OCI-LY7 (cell line): ENCODE measurements around the gene CCDC201. TPM values are rescaled to one million over a fixed set of nuclear protein-coding genes. Genes with fewer than 3 reads are reported as not detected.
"Not testable (repeated sequence)": the region's sequence is repeated elsewhere in the genome, so short reads cannot be mapped to it uniquely, and the experiment has no call there.

ENCODE experiments used
- BruUV-seq: library from RNA; stranded (reverse); fragments of 400-500 nt; replicated peaks from 2 replicates; lab custom pipeline; 2021; lab: Mats Ljungman, UMichigan
- CTCF ChIA-PET: fragments of 300-600 bp; sonication (Branson Sonifier 250); formaldehyde crosslinking; loops from one replicate; lab custom pipeline; 2022; ENCODE audit warnings: antibody characterized with exemption; ENCODE audit not compliant: unreplicated experiment; lab: Charles Lee
- POLR2A ChIA-PET: fragments of 300-600 bp; sonication (Branson Sonifier 250); formaldehyde crosslinking; loops from one replicate; lab custom pipeline; 2022; ENCODE audit warnings: antibody characterized with exemption; lab: Charles Lee
- DNase-seq: peaks from one replicate; pipeline ENCODE4 v3.0.0-alpha.2; 2015; ENCODE audit warnings: low spot score
- H2AFZ ChIP-seq: fragments of 200-600 bp; sonication (generic), shearing (Covaris generic); 2 replicates; pipeline ENCODE4 v1.6.1; 2014; ENCODE audit warnings: mild to moderate bottlenecking, antibody characterized with exemption, low read length, moderate library complexity
- H3K27ac ChIP-seq: fragments of 200-600 bp; sonication (generic); 2 replicates; pipeline ENCODE4 v1.5.1; 2014; ENCODE audit warnings: mixed run types, low read depth, mild to moderate bottlenecking, moderate library complexity, low read length, inconsistent platforms; ENCODE audit not compliant: poor library complexity, severe bottlenecking
- H3K36me3 ChIP-seq: fragments of 200-600 bp; sonication (generic); 2 replicates; pipeline ENCODE4 v1.6.1; 2014; ENCODE audit warnings: mild to moderate bottlenecking, antibody characterized with exemption, low read length, moderate library complexity, mixed read lengths; ENCODE audit not compliant: insufficient read depth
- H3K4me1 ChIP-seq: fragments of 200-600 bp; sonication (generic); 2 replicates; pipeline ENCODE4 v1.5.1; 2014; ENCODE audit warnings: mild to moderate bottlenecking, low read length; ENCODE audit not compliant: insufficient read depth, poor library complexity, severe bottlenecking
- H3K4me2 ChIP-seq: fragments of 200-600 bp; sonication (generic); 2 replicates; pipeline ENCODE4 v1.6.1; 2014; ENCODE audit warnings: mild to moderate bottlenecking, low read length
- H3K4me3 ChIP-seq: fragments of 200-600 bp; sonication (generic); 2 replicates; pipeline ENCODE4 v1.5.1; 2014; ENCODE audit warnings: mild to moderate bottlenecking, low read depth, low read length; ENCODE audit not compliant: poor library complexity, severe bottlenecking
- H3K79me2 ChIP-seq: fragments of 200-600 bp; sonication (generic); 2 replicates; pipeline ENCODE4 v1.6.1; 2016; ENCODE audit warnings: low read depth, mild to moderate bottlenecking, low read length, moderate library complexity, mixed read lengths; ENCODE audit not compliant: insufficient read depth
- H3K9me2 ChIP-seq: fragments of 200-600 bp; sonication (generic); 2 replicates; pipeline ENCODE4 v1.6.1; 2016; ENCODE audit warnings: mild to moderate bottlenecking, low read length, mixed read lengths; ENCODE audit not compliant: insufficient read depth
- H3K9me3 ChIP-seq: fragments of 200-600 bp; sonication (generic); 2 replicates; pipeline ENCODE4 v1.6.1; 2014; ENCODE audit warnings: mild to moderate bottlenecking, mixed run types, low read length, mixed read lengths
- H4K20me1 ChIP-seq: fragments of 200-600 bp; sonication (generic); 2 replicates; pipeline ENCODE4 v1.6.1; 2014; ENCODE audit warnings: mild to moderate bottlenecking, antibody characterized with exemption, low read length, moderate library complexity, mixed read lengths; ENCODE audit not compliant: insufficient read depth
- intact Hi-C: fragments of 100-400 bp; cut with micrococcal nuclease; formaldehyde crosslinking; loops from one replicate; pipeline ENCODE4 v1.10.0; 2022; ENCODE audit not compliant: unreplicated experiment
- total RNA-seq, 2 experiments: library from RNA; depleted of rRNA in 1 of 2; stranded (reverse); fragments of >200 nt in 1 of 2; shearing (Covaris generic) in 1 of 2; gene quantifications; 2 replicates each; pipeline ENCODE4 v1.2.3, GENCODE V29; 2014 to 2022

CCDC201 gene
- total RNA-seq, 2 experiments from 2014 or later = not detected

DNA sequence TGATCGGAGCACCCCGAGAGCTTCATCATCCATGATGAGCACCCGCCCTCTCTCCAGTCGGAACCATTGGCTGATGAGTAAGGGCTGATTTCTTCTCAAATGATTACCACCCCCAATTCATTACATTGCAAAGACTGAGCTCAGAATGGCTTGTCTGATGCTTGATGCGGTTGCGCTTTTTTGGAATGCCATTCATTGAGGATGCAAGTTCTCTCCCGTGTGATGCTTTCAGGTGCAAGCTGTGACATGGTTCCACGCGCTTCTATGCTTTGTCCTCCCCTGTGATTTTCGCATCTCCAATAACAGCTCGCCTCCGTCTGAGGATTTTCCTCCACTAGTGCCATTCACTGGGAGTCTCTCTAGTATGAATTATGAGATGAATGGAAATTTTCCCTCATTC is 43.0 kb downstream of the CCDC201 start:
- H3K27ac ChIP-seq, H3K4me2 ChIP-seq, H2AFZ ChIP-seq, H3K9me2 ChIP-seq, BruUV-seq, H3K9me3 ChIP-seq, H4K20me1 ChIP-seq, H3K4me3 ChIP-seq, CTCF ChIA-PET, H3K4me1 ChIP-seq, H3K36me3 ChIP-seq, H3K79me2 ChIP-seq, intact Hi-C loops, DNase-seq, POLR2A ChIA-PET: not testable (repeated sequence)

- H3K9me3 ChIP-seq, H3K4me1 ChIP-seq, CTCF ChIA-PET, H3K9me2 ChIP-seq, H3K27ac ChIP-seq, DNase-seq, H3K4me3 ChIP-seq, H3K36me3 ChIP-seq, H2AFZ ChIP-seq, intact Hi-C loops, H3K4me2 ChIP-seq, BruUV-seq, H4K20me1 ChIP-seq, POLR2A ChIA-PET, H3K79me2 ChIP-seq: not testable (repeated sequence)
These were observed 45.2 kb downstream of the CCDC201 start for GRCh38 chr7:45827731-45828130.

GRCh38 chr7:45826550-45826949 is 46.3 kb downstream of the CCDC201 start:
- H3K4me3 ChIP-seq, H3K4me2 ChIP-seq, H3K9me2 ChIP-seq, BruUV-seq, H3K9me3 ChIP-seq, H4K20me1 ChIP-seq, H3K4me1 ChIP-seq, H3K36me3 ChIP-seq, H2AFZ ChIP-seq, CTCF ChIA-PET, POLR2A ChIA-PET, H3K27ac ChIP-seq, DNase-seq, intact Hi-C loops, H3K79me2 ChIP-seq: not testable (repeated sequence)

GRCh38 chr7:45818763-45819162 is 54.1 kb downstream of the CCDC201 start:
- H3K27ac ChIP-seq, H3K79me2 ChIP-seq, H3K9me2 ChIP-seq, H3K4me1 ChIP-seq, H3K9me3 ChIP-seq, H3K4me2 ChIP-seq, DNase-seq, CTCF ChIA-PET, H4K20me1 ChIP-seq, intact Hi-C loops, BruUV-seq, POLR2A ChIA-PET, H2AFZ ChIP-seq, H3K4me3 ChIP-seq, H3K36me3 ChIP-seq: not testable (repeated sequence)

- H3K9me3 ChIP-seq, H3K9me2 ChIP-seq, H3K36me3 ChIP-seq, POLR2A ChIA-PET, H3K4me1 ChIP-seq, DNase-seq, H3K79me2 ChIP-seq, H3K4me3 ChIP-seq, BruUV-seq, H4K20me1 ChIP-seq, CTCF ChIA-PET, H2AFZ ChIP-seq, H3K4me2 ChIP-seq, intact Hi-C loops, H3K27ac ChIP-seq: not testable (repeated sequence)
These were observed 55.0 kb downstream of the CCDC201 start for GRCh38 chr7:45817913-45818312.

DNA sequence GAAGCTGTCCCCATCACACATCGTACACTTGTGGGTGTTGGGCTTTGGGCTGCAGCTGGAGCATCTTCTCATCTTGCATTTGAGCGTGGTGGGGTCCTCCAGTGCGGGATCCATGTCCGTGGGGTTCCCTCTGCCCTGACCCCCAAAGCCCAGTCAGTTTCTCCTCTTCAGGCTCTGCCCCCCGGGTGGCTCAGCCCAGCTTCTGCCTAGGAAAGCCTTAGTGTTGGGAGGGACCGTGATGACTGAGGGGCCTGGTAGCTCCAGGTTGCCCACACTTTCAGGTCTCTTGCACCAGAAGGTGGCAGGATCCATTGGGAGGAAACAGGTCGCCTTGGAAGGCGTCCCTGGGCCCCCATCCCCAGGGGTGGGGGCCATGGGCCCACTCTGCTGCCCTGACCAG is 55.9 kb downstream of the CCDC201 start:
- H3K9me3 ChIP-seq, H3K9me2 ChIP-seq, H3K4me3 ChIP-seq, H3K4me2 ChIP-seq, H4K20me1 ChIP-seq, H3K4me1 ChIP-seq, BruUV-seq, H3K27ac ChIP-seq, H3K36me3 ChIP-seq, intact Hi-C loops, H2AFZ ChIP-seq, POLR2A ChIA-PET, H3K79me2 ChIP-seq, CTCF ChIA-PET, DNase-seq: not testable (repeated sequence)
